Mononuclear cell (primary cell): ENCODE measurements around the gene TBX20. TPM values are rescaled to one million over a fixed set of nuclear protein-coding genes. Genes with fewer than 3 reads are reported as not detected.
"Not testable (repeated sequence)": the region's sequence is repeated elsewhere in the genome, so short reads cannot be mapped to it uniquely, and the experiment has no call there.

Experiments
- H3K27me3 ChIP-seq: 2 replicates; pipeline ENCODE4 v1.6.0; 2011; ENCODE audit warnings: low read length, control low read depth; ENCODE audit not compliant: insufficient read depth
- H3K4me1 ChIP-seq: 2 replicates; pipeline ENCODE4 v1.5.1; 2011; ENCODE audit warnings: mild to moderate bottlenecking, low read length, control low read depth; ENCODE audit not compliant: insufficient read depth
- H3K4me3 ChIP-seq: 2 replicates; pipeline ENCODE4 v1.5.1; 2011; ENCODE audit warnings: mild to moderate bottlenecking, low read length, moderate library complexity
- H3K9me3 ChIP-seq: 2 replicates; pipeline ENCODE4 v1.5.1; 2011; ENCODE audit warnings: low read depth, mild to moderate bottlenecking, control low read depth, low read length
- total RNA-seq: library from RNA; depleted of rRNA; stranded (reverse); fragments of >200 nt; gene quantifications from one replicate; pipeline ENCODE4 v1.2.3, GENCODE V29; 2012

Gene TBX20
- total RNA-seq, 1 donor: 0.42 TPM

GRCh38 chr7:35206924-35207323 is 47.0 kb downstream of the TBX20 start:
- H3K4me1 ChIP-seq, H3K27me3 ChIP-seq, H3K4me3 ChIP-seq, H3K9me3 ChIP-seq: not testable (repeated sequence)

GRCh38 chr7:35204850-35205249 is 49.0 kb downstream of the TBX20 start:
- not testable (repeated sequence) for H3K27me3 ChIP-seq, H3K9me3 ChIP-seq, H3K4me1 ChIP-seq, H3K4me3 ChIP-seq

DNA sequence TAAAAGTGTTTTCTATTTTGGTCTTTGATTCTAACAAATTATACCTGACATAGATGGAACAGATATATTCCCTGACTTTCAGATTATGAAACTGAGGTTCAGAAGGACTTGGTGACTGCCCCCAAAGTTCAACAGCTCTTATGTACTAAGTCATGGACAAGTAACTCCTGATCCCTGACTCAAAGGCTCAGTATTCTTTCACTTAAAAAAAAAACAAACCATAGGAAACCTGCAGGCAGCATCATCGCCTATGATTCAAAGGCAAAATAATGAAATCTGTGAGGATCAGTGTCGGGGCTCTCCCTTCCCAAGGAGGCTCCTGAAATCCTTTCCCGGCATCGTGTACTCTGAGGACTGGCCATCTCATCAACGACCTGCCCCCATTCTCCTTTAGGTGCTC is 49.9 kb downstream of the TBX20 start:
- not testable (repeated sequence) for H3K4me3 ChIP-seq, H3K27me3 ChIP-seq, H3K4me1 ChIP-seq, H3K9me3 ChIP-seq

DNA sequence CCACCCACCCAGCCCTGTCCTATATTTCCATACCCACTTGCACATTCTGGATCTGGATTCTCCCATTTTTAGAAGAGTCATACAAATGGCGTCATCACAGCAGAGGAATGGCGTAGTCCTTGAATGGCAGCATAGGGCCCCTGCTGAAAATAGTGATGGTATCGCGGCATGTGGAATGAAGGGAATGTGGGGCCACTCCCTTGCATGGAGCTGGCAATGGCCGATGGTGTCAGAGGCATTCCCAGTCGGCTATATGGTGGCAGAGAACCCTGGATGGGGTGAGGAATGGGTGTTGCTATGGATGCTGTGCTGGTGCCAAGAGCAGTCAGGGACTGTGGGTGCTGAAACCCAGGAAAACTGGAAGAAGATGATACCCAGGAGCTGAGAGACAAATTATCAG is 51.5 kb downstream of the TBX20 start:
- not testable (repeated sequence) for H3K27me3 ChIP-seq, H3K4me3 ChIP-seq, H3K4me1 ChIP-seq, H3K9me3 ChIP-seq

DNA sequence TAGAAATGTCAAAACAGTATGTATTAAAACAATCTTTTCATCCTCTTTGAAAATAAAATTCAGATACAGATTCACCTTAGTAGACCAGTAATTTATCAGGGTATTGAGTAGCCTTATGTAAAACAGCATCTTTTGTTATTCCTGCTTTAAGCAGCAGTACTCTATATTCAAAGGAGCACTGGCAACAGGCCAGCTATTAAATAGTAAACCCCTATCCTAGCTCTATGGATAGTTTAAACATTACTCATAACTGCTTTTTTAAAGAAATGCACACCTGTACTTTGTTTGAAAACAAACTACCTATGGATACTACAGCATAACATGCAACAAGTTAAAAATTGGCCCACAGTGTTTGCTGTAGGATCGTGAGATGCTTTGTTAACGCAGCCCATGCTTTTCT is 53.7 kb downstream of the TBX20 start:
- H3K4me1 ChIP-seq, H3K9me3 ChIP-seq, H3K27me3 ChIP-seq, H3K4me3 ChIP-seq: not testable (repeated sequence)

GRCh38 chr7:35198370-35199140 is 55.3 kb downstream of the TBX20 start:
- H3K27me3 ChIP-seq, H3K4me1 ChIP-seq, H3K9me3 ChIP-seq, H3K4me3 ChIP-seq: not testable (repeated sequence)

- not testable (repeated sequence) for H3K9me3 ChIP-seq, H3K27me3 ChIP-seq, H3K4me3 ChIP-seq, H3K4me1 ChIP-seq
These were observed 62.3 kb downstream of the TBX20 start for GRCh38 chr7:35191571-35191970.

GRCh38 chr7:35190146-35190773 is 63.6 kb downstream of the TBX20 start:
- not testable (repeated sequence) for H3K9me3 ChIP-seq, H3K4me1 ChIP-seq, H3K4me3 ChIP-seq, H3K27me3 ChIP-seq

GRCh38 chr7:35186751-35187150 is 67.1 kb downstream of the TBX20 start:
- H3K9me3 ChIP-seq, H3K4me3 ChIP-seq, H3K4me1 ChIP-seq: not testable (repeated sequence)
- peaks cover 11% of the 10 kb centered on the region for H3K27me3 ChIP-seq

DNA sequence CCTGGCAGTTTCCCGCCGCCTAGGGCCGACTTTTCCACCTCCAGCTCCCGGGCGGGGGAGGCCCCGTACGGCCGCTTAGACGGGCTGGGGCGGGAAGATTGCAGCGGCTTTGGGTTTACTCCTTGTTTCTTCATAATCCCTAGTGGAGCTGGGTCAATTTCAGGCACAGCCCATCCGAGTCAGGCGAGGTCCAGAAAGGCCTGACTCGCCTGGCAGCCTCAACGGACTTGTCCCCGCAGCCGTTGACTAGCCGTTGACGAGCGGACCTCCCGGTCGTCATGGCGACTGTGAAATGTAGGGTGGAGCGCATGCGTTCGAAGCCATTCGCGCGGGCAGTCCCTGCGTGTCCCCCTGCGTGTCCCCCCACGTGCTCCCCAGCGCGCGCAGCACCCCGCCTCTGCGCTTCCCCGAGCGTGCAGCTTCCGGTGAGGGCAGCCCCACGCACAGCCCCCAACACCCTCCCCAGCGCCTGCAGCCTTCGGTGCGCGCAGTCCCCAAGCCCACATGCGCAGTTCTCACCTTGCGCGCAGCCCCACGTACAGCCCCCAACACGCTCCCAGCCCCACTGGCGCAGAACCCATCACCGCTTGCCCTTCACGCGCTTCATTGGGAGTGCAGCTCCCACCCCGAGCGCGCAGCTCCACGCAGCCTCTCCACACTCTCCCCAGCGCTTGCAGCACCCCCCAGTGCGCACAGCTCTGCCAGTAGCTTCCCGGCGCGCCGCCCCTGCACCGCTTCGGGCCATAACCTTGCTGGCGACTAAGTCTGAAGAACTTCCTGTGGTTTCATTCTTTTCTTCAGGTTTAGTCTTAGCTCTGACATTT is 67.8 kb downstream of the TBX20 start:
- peaks cover 11% of the 10 kb centered on the region for H3K27me3 ChIP-seq
- no peaks in the 10 kb centered on the region for H3K4me1 ChIP-seq
- no peak overlapping the region for H3K4me3 ChIP-seq
- no peaks in the 10 kb centered on the region for H3K9me3 ChIP-seq

DNA sequence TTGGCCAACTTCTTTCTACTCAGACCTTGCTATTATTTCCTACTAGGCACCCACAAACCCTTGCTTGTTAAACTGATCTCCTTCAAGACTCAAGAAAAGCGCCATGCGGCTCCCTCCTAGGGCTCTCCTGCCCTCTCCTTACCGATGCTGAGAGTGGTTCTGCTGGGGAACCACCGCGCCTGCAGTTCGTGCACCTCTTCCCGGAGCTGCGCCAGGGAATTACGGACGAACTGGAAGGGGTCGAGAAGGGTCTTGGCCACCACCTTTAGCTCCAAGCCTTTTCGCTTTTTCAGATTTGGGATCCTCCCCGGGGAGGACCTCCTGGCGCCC is 68.4 kb downstream of the TBX20 start:
- H3K27me3 ChIP-seq: peaks cover 11% of the 10 kb centered on the region
- not testable (repeated sequence) for H3K4me3 ChIP-seq, H3K9me3 ChIP-seq

GRCh38 chr7:35184961-35185360 is 68.9 kb downstream of the TBX20 start:
- not testable (repeated sequence) for H3K4me3 ChIP-seq, H3K9me3 ChIP-seq, H3K4me1 ChIP-seq
- H3K27me3 ChIP-seq: peaks cover 11% of the 10 kb centered on the region

More for the DNA sequence above, 68.4 kb downstream of the TBX20 start:
- not testable (repeated sequence) for H3K4me1 ChIP-seq

DNA sequence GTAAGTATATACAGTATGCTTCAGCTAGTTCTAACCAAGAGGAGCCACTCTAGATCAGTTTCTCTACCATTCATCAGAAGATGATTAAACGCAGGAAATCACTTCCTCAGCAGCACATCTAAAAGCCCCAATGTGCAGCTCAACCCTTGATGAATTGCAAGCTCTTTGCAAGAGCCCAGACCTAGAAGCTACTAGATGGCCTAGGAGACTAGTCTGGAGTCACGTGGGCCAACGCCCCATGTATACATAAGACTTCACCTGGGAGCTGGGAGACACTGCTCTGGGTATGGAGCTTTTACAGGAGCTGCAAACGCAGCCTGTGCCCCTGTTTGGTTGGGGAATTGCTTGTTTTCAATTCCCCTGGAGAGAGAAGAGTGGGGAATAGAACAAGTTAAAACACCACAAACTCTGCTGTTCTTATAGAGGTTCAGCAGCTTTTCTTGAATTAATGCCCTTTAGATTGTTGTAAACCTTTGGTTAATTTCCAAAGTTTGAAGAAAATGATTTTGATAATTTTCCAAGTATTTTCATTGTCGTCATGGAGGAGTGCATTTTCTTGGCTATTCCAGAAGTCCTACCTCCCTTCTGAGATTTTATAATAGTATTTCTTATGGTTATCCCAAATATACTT is 69.9 kb downstream of the TBX20 start:
- peaks cover 11% of the 10 kb centered on the region for H3K27me3 ChIP-seq
- not testable (repeated sequence) for H3K9me3 ChIP-seq, H3K4me3 ChIP-seq, H3K4me1 ChIP-seq

DNA sequence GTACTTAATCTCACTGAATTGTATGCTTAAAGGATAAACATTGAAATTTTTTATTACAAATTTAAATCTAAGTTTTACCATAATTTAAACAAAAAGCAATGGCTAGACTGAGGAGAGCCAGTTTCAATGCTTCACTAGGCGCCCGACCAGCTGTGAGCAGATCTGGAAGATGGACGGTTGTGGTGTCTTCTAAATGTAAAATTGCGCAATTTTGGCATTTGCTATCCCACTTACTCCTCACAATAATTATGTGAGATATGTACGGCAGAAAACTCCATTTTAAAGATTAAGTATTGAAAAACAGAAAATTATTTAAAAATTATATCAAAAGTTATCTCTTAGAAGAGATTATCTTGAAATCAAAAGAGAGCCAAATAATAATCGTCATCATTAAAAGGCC is 73.2 kb downstream of the TBX20 start:
- H3K4me1 ChIP-seq, H3K27me3 ChIP-seq, H3K9me3 ChIP-seq, H3K4me3 ChIP-seq: not testable (repeated sequence)

- not testable (repeated sequence) for H3K4me1 ChIP-seq, H3K27me3 ChIP-seq
These were observed 80.7 kb downstream of the TBX20 start for GRCh38 chr7:35173176-35173575.

More at GRCh38 chr7:35173176-35173575, 80.7 kb downstream of the TBX20 start:
- not testable (repeated sequence) for H3K4me3 ChIP-seq, H3K9me3 ChIP-seq
